H1 (cell line): Measurements from ENCODE around the gene GPC6. TPM values are rescaled to one million over a fixed set of nuclear protein-coding genes. Genes with fewer than 3 reads are reported as not detected.

Experiments
- CTCF ChIA-PET: fragments of 300-600 bp; sonication (Branson Sonifier 250); formaldehyde crosslinking; loops from one replicate; lab custom pipeline; 2021; ENCODE audit not compliant: partially characterized antibody; lab: Charles Lee
- POLR2A ChIA-PET: fragments of 300-600 bp; sonication (Branson Sonifier 250); formaldehyde crosslinking; loops from one replicate; lab custom pipeline; 2021; ENCODE audit warnings: inconsistent platforms; ENCODE audit not compliant: partially characterized antibody; lab: Charles Lee
- DNase-seq, 2 experiments: peaks; one replicate each; pipeline versions ENCODE4 v3.0.0 to v3.0.0-alpha.2; 2010 to 2022; ENCODE audit warnings: low spot score in 2 of 2, low read depth in 1 of 2, mixed read lengths in 1 of 2
- FAIRE-seq: peaks from 2 replicates; lab custom pipeline; 2011; peaks lifted over from hg19 to GRCh38; lab: Jason Lieb, UNC
- H2AFZ ChIP-seq: 2 replicates; pipeline ENCODE4 v1.8.1; 2012; ENCODE audit warnings: low read length, inconsistent platforms
- H2AK5ac ChIP-seq: 2 replicates; pipeline ENCODE4 v1.6.1; 2013; ENCODE audit warnings: low read depth, low read length
- H2BK120ac ChIP-seq: replicated peaks from 2 replicates; pipeline ENCODE3; 2013; ENCODE audit warnings: low read depth, low read length, inconsistent platforms
- H2BK12ac ChIP-seq: 2 replicates; pipeline ENCODE4 v1.6.1; 2013; ENCODE audit warnings: low read depth, low read length
- H2BK15ac ChIP-seq: 2 replicates; pipeline ENCODE4 v1.6.1; 2013; ENCODE audit warnings: low read length
- H2BK20ac ChIP-seq: 2 replicates; pipeline ENCODE4 v1.6.1; 2013; ENCODE audit warnings: low read length
- H2BK5ac ChIP-seq: 2 replicates; pipeline ENCODE4 v1.6.1; 2013; ENCODE audit warnings: low read depth, low read length
- H3K14ac ChIP-seq: 2 replicates; pipeline ENCODE4 v1.6.1; 2013; ENCODE audit warnings: inconsistent platforms; ENCODE audit not compliant: insufficient read length
- H3K18ac ChIP-seq: 2 replicates; pipeline ENCODE4 v1.6.1; 2013; ENCODE audit warnings: low read length; ENCODE audit errors: extremely low read depth
- H3K23ac ChIP-seq: 2 replicates; pipeline ENCODE4 v1.6.1; 2013; ENCODE audit warnings: inconsistent platforms; ENCODE audit not compliant: insufficient read length
- H3K23me2 ChIP-seq: 2 replicates; pipeline ENCODE4 v1.6.1; 2013; ENCODE audit warnings: low read depth, low read length
- H3K27ac ChIP-seq: 2 replicates; pipeline ENCODE4 v1.6.1; 2011; ENCODE audit warnings: low read depth, low read length, inconsistent platforms
- H3K27me3 ChIP-seq, 4 experiments: replicated peaks in 1 of 4; 1 replicate in 1 of 4; 2 replicates in 3 of 4; pipeline versions ENCODE4 v1.6.1 to v1.8.1; 2011 to 2013; ENCODE audit warnings: low read length in 3 of 4, mild to moderate bottlenecking in 3 of 4, inconsistent platforms in 2 of 4, mixed read lengths in 2 of 4, moderate library complexity in 1 of 4; ENCODE audit not compliant: control insufficient read depth in 3 of 4, insufficient read depth in 3 of 4; ENCODE audit errors: extremely low read depth in 1 of 4
- H3K36me3 ChIP-seq, 4 experiments: 2 replicates each; pipeline versions ENCODE4 v1.6.1 to v1.8.1; 2011 to 2013; ENCODE audit warnings: mild to moderate bottlenecking in 4 of 4, low read length in 3 of 4, moderate library complexity in 2 of 4, control low read depth in 1 of 4, inconsistent platforms in 1 of 4; ENCODE audit not compliant: insufficient read depth in 4 of 4, control insufficient read depth in 2 of 4
- H3K4ac ChIP-seq: replicated peaks from 2 replicates; pipeline ENCODE3; 2013; ENCODE audit warnings: low read length, low read depth, mixed read lengths, inconsistent platforms; ENCODE audit not compliant: insufficient read length
- H3K4me1 ChIP-seq, 4 experiments: replicated peaks in 1 of 4; 1 replicate in 1 of 4; 2 replicates in 3 of 4; pipeline versions ENCODE4 v1.6.1 to v1.8.1; 2011 to 2013; ENCODE audit warnings: low read length in 3 of 4, inconsistent platforms in 2 of 4, mixed read lengths in 1 of 4; ENCODE audit not compliant: insufficient read depth in 4 of 4, control insufficient read depth in 3 of 4
- H3K4me2 ChIP-seq, 2 experiments: 2 replicates each; pipeline versions ENCODE4 v1.6.1 to v1.8.1; 2011 to 2013; ENCODE audit warnings: low read depth in 2 of 2, low read length in 2 of 2, control low read depth in 1 of 2, inconsistent platforms in 1 of 2, mild to moderate bottlenecking in 1 of 2; ENCODE audit not compliant: insufficient read depth in 1 of 2
- H3K4me3 ChIP-seq, 4 experiments: fragments of 200-600, 300-600 bp in 1 of 4; sonication (generic), shearing (Covaris generic), sonication (Bioruptor Twin) in 1 of 4; 2 replicates each; pipeline versions ENCODE4 v1.5.1 to v1.8.1; 2011 to 2016; ENCODE audit warnings: low read length in 4 of 4, low read depth in 3 of 4, control low read depth in 2 of 4, inconsistent platforms in 2 of 4, mild to moderate bottlenecking in 2 of 4, mixed read lengths in 1 of 4, moderate library complexity in 1 of 4; ENCODE audit not compliant: insufficient read depth in 2 of 4; ENCODE audit errors: extremely low read depth in 1 of 4
- H3K56ac ChIP-seq: replicated peaks from 2 replicates; pipeline ENCODE3; 2013; ENCODE audit warnings: low read depth, mild to moderate bottlenecking, mixed read lengths, low read length, inconsistent platforms; ENCODE audit not compliant: insufficient read length
- H3K79me1 ChIP-seq: 2 replicates; pipeline ENCODE4 v1.6.1; 2013; ENCODE audit warnings: low read depth, low read length, control low read depth
- H3K79me2 ChIP-seq, 2 experiments: 2 replicates each; pipeline versions ENCODE4 v1.6.1 to v1.8.1; 2012 to 2013; ENCODE audit warnings: low read length in 2 of 2, mild to moderate bottlenecking in 2 of 2, inconsistent platforms in 1 of 2; ENCODE audit not compliant: insufficient read depth in 2 of 2, control insufficient read depth in 1 of 2
- H3K9ac ChIP-seq, 4 experiments: replicated peaks in 1 of 4; 1 replicate in 1 of 4; 2 replicates in 3 of 4; pipeline versions ENCODE4 v1.6.1 to v1.8.1; 2011 to 2013; ENCODE audit warnings: low read depth in 3 of 4, low read length in 3 of 4, control low read depth in 2 of 4, mild to moderate bottlenecking in 2 of 4, moderate library complexity in 2 of 4, inconsistent platforms in 1 of 4; ENCODE audit errors: extremely low read depth in 1 of 4
- H3K9me3 ChIP-seq, 2 experiments: 2 replicates each; pipeline versions ENCODE4 v1.6.1 to v1.8.1; 2012 to 2013; ENCODE audit warnings: mild to moderate bottlenecking in 2 of 2, moderate library complexity in 2 of 2, control low read depth in 1 of 2, inconsistent platforms in 1 of 2, low read depth in 1 of 2, low read length in 1 of 2, mixed read lengths in 1 of 2; ENCODE audit not compliant: insufficient read depth in 2 of 2
- H4K20me1 ChIP-seq, 2 experiments: replicated peaks in 1 of 2; 2 replicates each; pipeline versions ENCODE3 to v1.8.1; 2011 to 2013; ENCODE audit warnings: inconsistent platforms in 2 of 2, low read length in 2 of 2, mild to moderate bottlenecking in 1 of 2; ENCODE audit not compliant: insufficient read depth in 2 of 2, control insufficient read depth in 1 of 2
- H4K5ac ChIP-seq: 2 replicates; pipeline ENCODE4 v1.6.1; 2013; ENCODE audit warnings: low read length, low read depth, mixed read lengths, inconsistent platforms; ENCODE audit not compliant: insufficient read length
- H4K8ac ChIP-seq: 2 replicates; pipeline ENCODE4 v1.8.0; 2013; ENCODE audit warnings: mild to moderate bottlenecking, moderate library complexity, low read length, inconsistent platforms; ENCODE audit not compliant: insufficient read depth; ENCODE audit errors: extremely low read depth
- H4K91ac ChIP-seq: replicated peaks from 2 replicates; pipeline ENCODE3; 2013; ENCODE audit warnings: low read length, mixed read lengths, inconsistent platforms; ENCODE audit not compliant: insufficient read length
- ATF2 ChIP-seq: IDR thresholded peaks from 2 replicates; pipeline ENCODE4 v1.6.1; 2012; ENCODE audit warnings: low read length, inconsistent platforms
- EGR1 ChIP-seq: IDR thresholded peaks from 2 replicates; pipeline ENCODE4 v1.6.1; 2011; ENCODE audit warnings: low read depth, low read length, borderline replicate concordance
- HDAC2 ChIP-seq, 2 experiments: fragments of 300-600 bp in 1 of 2; sonication (generic) in 1 of 2; IDR thresholded peaks; 2 replicates each; pipeline ENCODE4 v1.6.1; 2011 to 2012; ENCODE audit warnings: low read depth in 2 of 2, low read length in 2 of 2, mild to moderate bottlenecking in 2 of 2, moderate library complexity in 2 of 2, borderline replicate concordance in 1 of 2, inconsistent platforms in 1 of 2
- SAP30 ChIP-seq: fragments of 300-600 bp; sonication (generic); IDR thresholded peaks from 2 replicates; pipeline ENCODE4 v1.7.1; 2012; ENCODE audit warnings: low read length, moderate library complexity, mild to moderate bottlenecking, inconsistent platforms; ENCODE audit not compliant: insufficient read depth, insufficient replicate concordance
- SRF ChIP-seq: IDR thresholded peaks from 2 replicates; pipeline ENCODE4 v1.6.1; 2011; ENCODE audit warnings: mild to moderate bottlenecking, low read depth, low read length, moderate library complexity
- TEAD4 ChIP-seq: IDR thresholded peaks from 2 replicates; pipeline ENCODE4 v1.6.1; 2012; ENCODE audit warnings: low read depth, low read length, inconsistent platforms, mixed read lengths
- YY1 ChIP-seq: IDR thresholded peaks from 2 replicates; pipeline ENCODE4 v1.6.1; 2011; ENCODE audit warnings: low read depth, mild to moderate bottlenecking, low read length
- WGBS, 2 experiments: shearing (Covaris generic) in 1 of 2; methylation state at CpG; one replicate each; pipeline versions ENCODE4 v1.1.6 to v1.1.7; 2013 to 2015; ENCODE audit warnings: low lambda C conversion rate in 2 of 2, mixed read lengths in 2 of 2, inconsistent platforms in 1 of 2, low coverage in 1 of 2, missing lambda C conversion rate in 1 of 2; ENCODE audit not compliant: insufficient replicate concordance in 2 of 2, insufficient coverage in 1 of 2, insufficient read length in 1 of 2; ENCODE audit errors: extremely low coverage in 1 of 2, missing lambda C conversion rate in 1 of 2; 5-methylcytosine and 5-hydroxymethylcytosine counted together
- polyA plus RNA-seq, 7 experiments: library from polyadenylated mRNA; depleted of rRNA in 3 of 7; stranded (reverse) in 5 of 7; unstranded in 2 of 7; fragments of >200 nt in 5 of 7; fragments of 200-250 nt in 2 of 7; gene quantifications; 1 replicate in 5 of 7; 2 replicates in 1 of 7; 4 replicates in 1 of 7; pipeline versions ENCODE4 v1.2.1 to v1.2.3, GENCODE V29; 2011 to 2013; ENCODE audit warnings: missing spikeins in 2 of 7, mixed read lengths in 2 of 7
- total RNA-seq: library from RNA; stranded (reverse); fragmentation: NEBNext Ultra II Directional; extraction: Animal tissue kit (Norgen Biotek cat#: 25700); gene quantifications from 2 replicates; pipeline ENCODE4 v1.2.1, GENCODE V29; 2021

The GPC6 gene
- total and polyA plus RNA-seq, 2 of the 8 experiments (the other 6 are each of a cell fraction or from before 2014, with no cell fraction given): 5.4 to 12.0 TPM

GRCh38 chr13:93948162-93948922, 721.7 kb downstream of the GPC6 start:
- FAIRE-seq (no peak), DNase-seq (no peak)
- no peak overlapping the region for H2BK12ac ChIP-seq
- POLR2A ChIA-PET: no interaction called here
- H3K4me2 ChIP-seq: no peak overlapping the region
- no peak overlapping the region for H3K56ac ChIP-seq
- H3K4me1 ChIP-seq: no peaks in the 10 kb centered on the region
- H4K5ac ChIP-seq: no peak overlapping the region
- H4K20me1 ChIP-seq: no peaks in the 10 kb centered on the region
- no peaks in the 10 kb centered on the region for H3K27me3 ChIP-seq
- H4K8ac ChIP-seq: no peak overlapping the region
- H3K23ac ChIP-seq: no peak overlapping the region
- H2BK120ac ChIP-seq: no peak overlapping the region
- H3K36me3 ChIP-seq: no peaks in the 10 kb centered on the region
- no peak overlapping the region for H3K27ac ChIP-seq
- H2BK15ac ChIP-seq: no peak overlapping the region
- no peaks in the 10 kb centered on the region for H3K9me3 ChIP-seq
- WGBS, 2 experiments: 90% methylated on average over 2 of the region's 2 CpGs; no CpG with 5 or more reads in 1 of the 2 experiments
- H3K9ac ChIP-seq: no peak overlapping the region
- no peaks in the 10 kb centered on the region for H3K79me2 ChIP-seq
- no peak overlapping the region for H4K91ac ChIP-seq
- CTCF ChIA-PET: no interaction called here
- H2AK5ac ChIP-seq: no peak overlapping the region
- no peak overlapping the region for H3K4ac ChIP-seq
- H3K18ac ChIP-seq: no peak overlapping the region
- no peak overlapping the region for H3K4me3 ChIP-seq
- H2BK5ac ChIP-seq: no peak overlapping the region
- TF ChIP-seq SAP30: no peak
- no peak for TF ChIP-seq HDAC2 (IDR thresholded peaks at IDR 0.05; ENCODE audit: borderline replicate concordance in 1 of 2, low read depth in 2 of 2, low read length in 2 of 2)
- TF ChIP-seq ATF2: no peak
- no peak for TF ChIP-seq YY1
- TF ChIP-seq TEAD4: no peak
- no peak for TF ChIP-seq EGR1
- no peak for TF ChIP-seq SRF
- H3K23me2 ChIP-seq: no peaks in the 10 kb centered on the region
- no peak overlapping the region for H2AFZ ChIP-seq
- no peaks in the 10 kb centered on the region for H3K79me1 ChIP-seq
- H3K14ac ChIP-seq: no peak overlapping the region
- H2BK20ac ChIP-seq: no peak overlapping the region
